WTC11 (cell line): ENCODE data around the gene JAML. TPM values are rescaled to one million over a fixed set of nuclear protein-coding genes. Genes with fewer than 3 reads are reported as not detected.

ENCODE experiments used
- ATAC-seq: fragments of 200-7000 bp; cut with Tn5 transposase; 2 replicates; pipeline ENCODE4 v1.10.0; 2021; ENCODE audit warnings: mild to moderate bottlenecking, moderate library complexity
- CTCF ChIA-PET: fragments of 300-600 bp; sonication (Branson Sonifier 250); formaldehyde crosslinking; loops from one replicate; lab custom pipeline; 2021; ENCODE audit warnings: antibody characterized with exemption; lab: Charles Lee
- POLR2A ChIA-PET: fragments of 350-600 bp; sonication (Branson Sonifier 250); formaldehyde crosslinking; loops from one replicate; lab custom pipeline; 2021; ENCODE audit warnings: antibody characterized with exemption; lab: Charles Lee
- DNase-seq: peaks from one replicate; pipeline ENCODE4 v3.0.0; 2021; ENCODE audit warnings: low spot score
- H3K27ac Mint-ChIP-seq: 2 replicates; pipeline ENCODE4 v1.8.0; 2021; ENCODE audit warnings: mixed read lengths
- H3K27me3 Mint-ChIP-seq: 2 replicates; pipeline ENCODE4 v1.8.0; 2021; ENCODE audit warnings: low read depth, mild to moderate bottlenecking, moderate library complexity, mixed read lengths
- H3K36me3 Mint-ChIP-seq: 2 replicates; pipeline ENCODE4 v1.8.0; 2021; ENCODE audit warnings: mixed read lengths
- H3K4me1 Mint-ChIP-seq: 2 replicates; pipeline ENCODE4 v1.8.0; 2022; ENCODE audit warnings: mixed read lengths
- H3K4me3 Mint-ChIP-seq: 2 replicates; pipeline ENCODE4 v1.8.0; 2021; ENCODE audit warnings: mild to moderate bottlenecking, moderate library complexity, mixed read lengths
- H3K9me3 Mint-ChIP-seq: 2 replicates; pipeline ENCODE4 v1.8.0; 2021; ENCODE audit warnings: mixed read lengths
- CBFB ChIP-seq: sonication (generic); formaldehyde crosslinking; IDR thresholded peaks from 2 replicates; pipeline ENCODE4 v1.8.1; 2022; ENCODE audit warnings: mild to moderate bottlenecking, low read depth, missing genetic modification reagents
- ETV6 ChIP-seq: sonication (generic); formaldehyde crosslinking; IDR thresholded peaks from 2 replicates; pipeline ENCODE4 v1.8.1; 2022; ENCODE audit warnings: mild to moderate bottlenecking, missing genetic modification reagents
- GABPB1 ChIP-seq: sonication (generic); formaldehyde crosslinking; IDR thresholded peaks from 2 replicates; pipeline ENCODE4 v1.8.1; 2023; ENCODE audit warnings: mild to moderate bottlenecking, missing genetic modification reagents
- JUN ChIP-seq: sonication (generic); formaldehyde crosslinking; IDR thresholded peaks from 2 replicates; pipeline ENCODE4 v1.8.0; 2023; ENCODE audit warnings: mild to moderate bottlenecking, missing genetic modification reagents
- NR2C2 ChIP-seq: sonication (generic); formaldehyde crosslinking; IDR thresholded peaks from 2 replicates; pipeline ENCODE4 v1.8.0; 2022; ENCODE audit warnings: mild to moderate bottlenecking, missing genetic modification reagents
- SOX15 ChIP-seq: fragments of 250-450 bp; sonication (Bioruptor Pico); IDR thresholded peaks from 2 replicates; pipeline ENCODE4 v1.9.0; 2021; ENCODE audit warnings: mild to moderate bottlenecking
- ZBTB21 ChIP-seq: sonication (generic); formaldehyde crosslinking; IDR thresholded peaks from 2 replicates; pipeline ENCODE4 v1.8.1; 2023; ENCODE audit warnings: mild to moderate bottlenecking, missing genetic modification reagents, borderline replicate concordance
- total RNA-seq: library from RNA; stranded (reverse); gene quantifications from 3 replicates; pipeline ENCODE4 v1.2.3, GENCODE V29; 2021
- TF ChIP-seq, protein P1 (sequence below): sonication (generic); formaldehyde crosslinking; IDR thresholded peaks from 2 replicates; pipeline ENCODE4 v1.8.0; 2023; ENCODE audit warnings: mild to moderate bottlenecking, missing genetic modification reagents
- TF ChIP-seq, protein P2 (sequence below): sonication (generic); formaldehyde crosslinking; IDR thresholded peaks from 2 replicates; pipeline ENCODE4 v1.8.0; 2022; ENCODE audit warnings: mild to moderate bottlenecking, missing genetic modification reagents
- TF ChIP-seq, protein P3 (sequence below): sonication (generic); formaldehyde crosslinking; IDR thresholded peaks from 2 replicates; pipeline ENCODE4 v1.8.0; 2022; ENCODE audit warnings: mild to moderate bottlenecking, missing genetic modification reagents
- TF ChIP-seq, protein P4 (sequence below): sonication (generic); formaldehyde crosslinking; IDR thresholded peaks from 2 replicates; pipeline ENCODE4 v1.8.1; 2022; ENCODE audit warnings: low read depth, missing genetic modification reagents, borderline replicate concordance
- TF ChIP-seq, protein P5 (sequence below): sonication (generic); formaldehyde crosslinking; IDR thresholded peaks from 2 replicates; pipeline ENCODE4 v1.8.0; 2023; ENCODE audit warnings: missing genetic modification reagents, mild to moderate bottlenecking, borderline replicate concordance
- TF ChIP-seq, protein P6 (sequence below): fragments of 250-450 bp; sonication (Bioruptor Pico); conservative IDR thresholded peaks from 2 replicates; pipeline ENCODE4 v1.9.0; 2021; ENCODE audit warnings: mild to moderate bottlenecking
- TF ChIP-seq, protein P7 (sequence below): fragments of 250-450 bp; sonication (Bioruptor Pico); IDR thresholded peaks from 2 replicates; pipeline ENCODE4 v1.8.0; 2021; ENCODE audit warnings: mild to moderate bottlenecking

Gene JAML
- total RNA-seq, 1 experiment from 2014 or later, result 0.24 TPM

DNA sequence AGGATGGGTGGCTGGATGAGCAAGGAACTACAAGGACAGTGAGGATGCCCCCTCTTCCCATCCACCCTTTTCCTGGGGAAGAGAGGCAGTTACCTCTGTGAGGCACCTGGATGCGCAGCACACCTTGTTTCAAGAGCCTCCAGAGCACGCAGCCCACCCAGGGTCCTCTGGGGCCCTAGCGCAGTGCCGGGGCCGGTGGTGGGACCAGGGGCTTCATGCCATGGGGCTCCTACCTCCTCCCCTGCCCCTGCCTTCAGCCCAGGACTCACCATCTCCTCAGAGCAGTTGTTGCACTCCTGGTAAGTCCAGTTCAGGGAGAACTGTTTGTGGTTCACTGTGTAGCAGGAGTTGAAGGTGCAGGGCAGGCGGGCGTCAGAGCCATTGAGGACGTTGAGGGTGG is 56.5 kb downstream of the JAML start:
- ATAC-seq (no peak), DNase-seq (no peak)
- Mint-ChIP-seq H3K4me3 (no peak overlapping the region), H3K4me1 (peaks cover 29% of the 10 kb centered on the region), H3K9me3 (no peaks in the 10 kb centered on the region), H3K27me3 (peaks cover 62% of the 10 kb centered on the region), H3K27ac (no peak overlapping the region), H3K36me3 (no peaks in the 10 kb centered on the region)
- TF ChIP-seq GABPB1 (CRISPR knock-in tag) (no peak), JUN (CRISPR knock-in tag) (no peak), ETV6 (CRISPR knock-in tag) (no peak), CBFB (CRISPR knock-in tag) (no peak)
- TF ChIP-seq, protein P1, sequence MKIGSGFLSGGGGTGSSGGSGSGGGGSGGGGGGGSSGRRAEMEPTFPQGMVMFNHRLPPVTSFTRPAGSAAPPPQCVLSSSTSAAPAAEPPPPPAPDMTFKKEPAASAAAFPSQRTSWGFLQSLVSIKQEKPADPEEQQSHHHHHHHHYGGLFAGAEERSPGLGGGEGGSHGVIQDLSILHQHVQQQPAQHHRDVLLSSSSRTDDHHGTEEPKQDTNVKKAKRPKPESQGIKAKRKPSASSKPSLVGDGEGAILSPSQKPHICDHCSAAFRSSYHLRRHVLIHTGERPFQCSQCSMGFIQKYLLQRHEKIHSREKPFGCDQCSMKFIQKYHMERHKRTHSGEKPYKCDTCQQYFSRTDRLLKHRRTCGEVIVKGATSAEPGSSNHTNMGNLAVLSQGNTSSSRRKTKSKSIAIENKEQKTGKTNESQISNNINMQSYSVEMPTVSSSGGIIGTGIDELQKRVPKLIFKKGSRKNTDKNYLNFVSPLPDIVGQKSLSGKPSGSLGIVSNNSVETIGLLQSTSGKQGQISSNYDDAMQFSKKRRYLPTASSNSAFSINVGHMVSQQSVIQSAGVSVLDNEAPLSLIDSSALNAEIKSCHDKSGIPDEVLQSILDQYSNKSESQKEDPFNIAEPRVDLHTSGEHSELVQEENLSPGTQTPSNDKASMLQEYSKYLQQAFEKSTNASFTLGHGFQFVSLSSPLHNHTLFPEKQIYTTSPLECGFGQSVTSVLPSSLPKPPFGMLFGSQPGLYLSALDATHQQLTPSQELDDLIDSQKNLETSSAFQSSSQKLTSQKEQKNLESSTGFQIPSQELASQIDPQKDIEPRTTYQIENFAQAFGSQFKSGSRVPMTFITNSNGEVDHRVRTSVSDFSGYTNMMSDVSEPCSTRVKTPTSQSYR (CRISPR knock-in tag), result no peak
- POLR2A ChIA-PET, result no interaction called here
- CTCF ChIA-PET, result interaction anchor here (1.0 to 1.7 kb wide), 2 partner anchors 12 to 360 kb away, joined by 4 to 12 read pairs; no protein-coding TSS in a partner anchor

DNA sequence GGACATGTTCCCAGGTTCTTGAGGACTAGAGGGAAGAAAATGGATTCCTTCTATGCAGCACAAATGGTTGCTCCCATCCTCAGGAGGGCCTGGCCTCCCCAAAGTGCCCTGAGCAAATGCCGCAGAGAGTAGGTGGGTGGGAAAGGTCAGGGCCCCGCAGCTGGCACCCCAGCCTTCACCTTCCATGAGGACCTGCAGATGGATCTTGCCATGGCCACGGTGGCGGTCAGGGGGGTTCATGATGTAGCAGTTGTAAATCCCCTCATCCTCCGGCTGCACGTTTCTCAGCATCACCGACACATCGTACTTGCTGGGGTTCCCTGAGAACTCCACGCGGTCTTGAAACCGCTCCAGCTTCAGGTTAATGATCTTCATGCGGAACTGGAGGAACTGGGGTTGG is 56.9 kb downstream of the JAML start:
- peaks cover 58% of the 10 kb centered on the region for H3K27me3 Mint-ChIP-seq
- no peaks in the 10 kb centered on the region for H3K9me3 Mint-ChIP-seq
- POLR2A ChIA-PET, result no interaction called here
- TF ChIP-seq, protein P2, sequence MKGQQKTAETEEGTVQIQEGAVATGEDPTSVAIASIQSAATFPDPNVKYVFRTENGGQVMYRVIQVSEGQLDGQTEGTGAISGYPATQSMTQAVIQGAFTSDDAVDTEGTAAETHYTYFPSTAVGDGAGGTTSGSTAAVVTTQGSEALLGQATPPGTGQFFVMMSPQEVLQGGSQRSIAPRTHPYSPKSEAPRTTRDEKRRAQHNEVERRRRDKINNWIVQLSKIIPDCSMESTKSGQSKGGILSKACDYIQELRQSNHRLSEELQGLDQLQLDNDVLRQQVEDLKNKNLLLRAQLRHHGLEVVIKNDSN, result no peak
- TF ChIP-seq SOX15 (CRISPR knock-in tag), result no peak
- TF ChIP-seq, protein P3, sequence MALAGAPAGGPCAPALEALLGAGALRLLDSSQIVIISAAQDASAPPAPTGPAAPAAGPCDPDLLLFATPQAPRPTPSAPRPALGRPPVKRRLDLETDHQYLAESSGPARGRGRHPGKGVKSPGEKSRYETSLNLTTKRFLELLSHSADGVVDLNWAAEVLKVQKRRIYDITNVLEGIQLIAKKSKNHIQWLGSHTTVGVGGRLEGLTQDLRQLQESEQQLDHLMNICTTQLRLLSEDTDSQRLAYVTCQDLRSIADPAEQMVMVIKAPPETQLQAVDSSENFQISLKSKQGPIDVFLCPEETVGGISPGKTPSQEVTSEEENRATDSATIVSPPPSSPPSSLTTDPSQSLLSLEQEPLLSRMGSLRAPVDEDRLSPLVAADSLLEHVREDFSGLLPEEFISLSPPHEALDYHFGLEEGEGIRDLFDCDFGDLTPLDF (CRISPR knock-in tag), result no peak
- TF ChIP-seq, protein P4, sequence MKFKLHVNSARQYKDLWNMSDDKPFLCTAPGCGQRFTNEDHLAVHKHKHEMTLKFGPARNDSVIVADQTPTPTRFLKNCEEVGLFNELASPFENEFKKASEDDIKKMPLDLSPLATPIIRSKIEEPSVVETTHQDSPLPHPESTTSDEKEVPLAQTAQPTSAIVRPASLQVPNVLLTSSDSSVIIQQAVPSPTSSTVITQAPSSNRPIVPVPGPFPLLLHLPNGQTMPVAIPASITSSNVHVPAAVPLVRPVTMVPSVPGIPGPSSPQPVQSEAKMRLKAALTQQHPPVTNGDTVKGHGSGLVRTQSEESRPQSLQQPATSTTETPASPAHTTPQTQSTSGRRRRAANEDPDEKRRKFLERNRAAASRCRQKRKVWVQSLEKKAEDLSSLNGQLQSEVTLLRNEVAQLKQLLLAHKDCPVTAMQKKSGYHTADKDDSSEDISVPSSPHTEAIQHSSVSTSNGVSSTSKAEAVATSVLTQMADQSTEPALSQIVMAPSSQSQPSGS (CRISPR knock-in tag), result no peak
- TF ChIP-seq, all 79 proteins: peak for 0
- DNase-seq (no peak), ATAC-seq (no peak)
- Mint-ChIP-seq H3K27ac (no peak overlapping the region), H3K4me3 (no peak overlapping the region), H3K4me1 (peaks cover 29% of the 10 kb centered on the region), H3K36me3 (no peaks in the 10 kb centered on the region)
- CTCF ChIA-PET, result no interaction called here

DNA sequence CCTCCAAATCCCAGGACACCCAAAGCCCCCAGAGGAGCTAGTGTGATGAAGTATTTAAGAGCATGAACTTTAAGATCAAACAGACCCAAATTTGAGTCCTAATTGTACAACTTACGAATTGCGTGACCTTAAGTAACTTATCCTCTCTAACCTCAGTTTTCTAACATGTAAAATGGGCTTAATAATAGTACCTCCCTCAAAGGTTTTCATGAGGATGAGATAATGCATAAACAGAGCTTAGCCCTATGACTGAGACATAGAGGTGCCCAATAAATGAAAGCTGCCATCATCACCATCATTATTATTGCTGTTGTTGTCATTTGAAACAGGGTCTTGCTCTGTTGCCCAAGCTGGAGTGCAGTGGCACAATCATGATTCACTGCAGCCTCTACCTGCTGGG is 57.6 kb downstream of the JAML start:
- Mint-ChIP-seq H3K36me3 (no peaks in the 10 kb centered on the region), H3K27ac (no peak overlapping the region), H3K9me3 (no peaks in the 10 kb centered on the region)
- POLR2A ChIA-PET, result no interaction called here
- no peak for ATAC-seq
- TF ChIP-seq NR2C2 (CRISPR knock-in tag), result no peak
- TF ChIP-seq, all 79 proteins: peak for 0
- CTCF ChIA-PET, result no interaction called here
- Mint-ChIP-seq H3K4me3 (no peak overlapping the region), H3K27me3 (peaks cover 52% of the 10 kb centered on the region), H3K4me1 (peaks cover 29% of the 10 kb centered on the region)
- DNase-seq, result no peak

DNA sequence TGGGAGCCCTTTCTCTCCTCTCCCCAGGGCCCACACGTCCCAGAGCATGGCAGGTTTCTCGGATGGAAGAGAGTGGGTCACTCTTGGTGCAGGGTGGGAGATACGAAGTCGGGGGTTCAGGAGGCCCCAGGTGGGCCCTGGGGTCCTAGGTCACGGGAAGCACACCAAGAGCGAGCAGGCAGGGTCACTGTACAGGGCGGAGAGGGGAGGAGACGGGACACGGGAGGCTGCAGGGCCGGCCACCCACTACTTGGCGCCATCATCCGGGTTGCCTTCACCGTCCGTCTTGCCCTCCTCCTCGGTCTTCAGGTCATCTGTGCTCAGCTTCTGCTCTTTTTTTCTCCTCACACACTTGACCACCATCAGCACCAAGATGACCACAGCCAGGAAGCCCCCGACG is 58.2 kb downstream of the JAML start:
- ATAC-seq (no peak), DNase-seq (no peak)
- Mint-ChIP-seq H3K27me3 (peaks cover 48% of the 10 kb centered on the region), H3K4me1 (peaks cover 24% of the 10 kb centered on the region), H3K9me3 (no peaks in the 10 kb centered on the region), H3K4me3 (no peak overlapping the region), H3K27ac (no peak overlapping the region), H3K36me3 (no peaks in the 10 kb centered on the region)
- ChIA-PET CTCF (interaction anchor here (1.0 kb wide), 2 partner anchors 10 to 32 kb away, joined by 4 to 6 read pairs; no protein-coding TSS in a partner anchor), POLR2A (no interaction called here)
- TF ChIP-seq, protein P5, sequence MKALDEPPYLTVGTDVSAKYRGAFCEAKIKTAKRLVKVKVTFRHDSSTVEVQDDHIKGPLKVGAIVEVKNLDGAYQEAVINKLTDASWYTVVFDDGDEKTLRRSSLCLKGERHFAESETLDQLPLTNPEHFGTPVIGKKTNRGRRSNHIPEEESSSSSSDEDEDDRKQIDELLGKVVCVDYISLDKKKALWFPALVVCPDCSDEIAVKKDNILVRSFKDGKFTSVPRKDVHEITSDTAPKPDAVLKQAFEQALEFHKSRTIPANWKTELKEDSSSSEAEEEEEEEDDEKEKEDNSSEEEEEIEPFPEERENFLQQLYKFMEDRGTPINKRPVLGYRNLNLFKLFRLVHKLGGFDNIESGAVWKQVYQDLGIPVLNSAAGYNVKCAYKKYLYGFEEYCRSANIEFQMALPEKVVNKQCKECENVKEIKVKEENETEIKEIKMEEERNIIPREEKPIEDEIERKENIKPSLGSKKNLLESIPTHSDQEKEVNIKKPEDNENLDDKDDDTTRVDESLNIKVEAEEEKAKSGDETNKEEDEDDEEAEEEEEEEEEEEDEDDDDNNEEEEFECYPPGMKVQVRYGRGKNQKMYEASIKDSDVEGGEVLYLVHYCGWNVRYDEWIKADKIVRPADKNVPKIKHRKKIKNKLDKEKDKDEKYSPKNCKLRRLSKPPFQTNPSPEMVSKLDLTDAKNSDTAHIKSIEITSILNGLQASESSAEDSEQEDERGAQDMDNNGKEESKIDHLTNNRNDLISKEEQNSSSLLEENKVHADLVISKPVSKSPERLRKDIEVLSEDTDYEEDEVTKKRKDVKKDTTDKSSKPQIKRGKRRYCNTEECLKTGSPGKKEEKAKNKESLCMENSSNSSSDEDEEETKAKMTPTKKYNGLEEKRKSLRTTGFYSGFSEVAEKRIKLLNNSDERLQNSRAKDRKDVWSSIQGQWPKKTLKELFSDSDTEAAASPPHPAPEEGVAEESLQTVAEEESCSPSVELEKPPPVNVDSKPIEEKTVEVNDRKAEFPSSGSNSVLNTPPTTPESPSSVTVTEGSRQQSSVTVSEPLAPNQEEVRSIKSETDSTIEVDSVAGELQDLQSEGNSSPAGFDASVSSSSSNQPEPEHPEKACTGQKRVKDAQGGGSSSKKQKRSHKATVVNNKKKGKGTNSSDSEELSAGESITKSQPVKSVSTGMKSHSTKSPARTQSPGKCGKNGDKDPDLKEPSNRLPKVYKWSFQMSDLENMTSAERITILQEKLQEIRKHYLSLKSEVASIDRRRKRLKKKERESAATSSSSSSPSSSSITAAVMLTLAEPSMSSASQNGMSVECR, result no peak
- TF ChIP-seq, protein P6, sequence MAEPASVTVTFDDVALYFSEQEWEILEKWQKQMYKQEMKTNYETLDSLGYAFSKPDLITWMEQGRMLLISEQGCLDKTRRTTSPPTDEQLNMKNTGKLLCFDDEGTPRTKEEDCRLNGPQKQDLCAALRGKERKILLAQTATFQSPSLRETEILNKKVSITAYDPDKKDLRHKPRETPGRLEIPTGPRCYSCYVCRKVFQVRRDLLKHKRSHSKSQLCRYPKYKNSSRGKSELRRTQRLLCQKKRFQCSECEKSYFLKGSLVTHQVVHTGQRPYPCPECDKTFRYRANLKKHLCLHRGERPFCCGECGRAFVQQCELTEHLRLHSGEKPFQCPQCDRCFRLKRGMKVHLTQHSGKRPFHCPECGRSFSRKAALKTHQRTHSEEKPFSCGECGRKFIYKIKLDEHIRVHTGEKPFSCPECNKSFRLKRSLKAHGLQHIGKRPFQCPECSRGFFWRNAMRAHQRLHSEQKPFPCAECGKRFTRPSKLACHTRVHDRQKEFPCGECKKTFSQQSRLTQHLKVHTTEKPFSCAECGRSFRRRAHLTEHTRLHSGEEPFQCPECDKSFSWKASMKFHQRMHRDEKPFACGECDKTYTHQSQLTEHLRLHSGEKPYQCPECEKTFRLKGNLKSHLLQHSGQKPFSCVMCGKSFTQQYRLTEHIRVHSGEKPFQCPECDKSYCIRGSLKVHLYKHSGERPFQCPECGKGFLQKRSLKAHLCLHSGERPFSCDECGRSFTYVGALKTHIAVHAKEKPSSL (CRISPR knock-in tag), result no peak
- no peak for TF ChIP-seq ZBTB21 (CRISPR knock-in tag)
- TF ChIP-seq, protein P7, sequence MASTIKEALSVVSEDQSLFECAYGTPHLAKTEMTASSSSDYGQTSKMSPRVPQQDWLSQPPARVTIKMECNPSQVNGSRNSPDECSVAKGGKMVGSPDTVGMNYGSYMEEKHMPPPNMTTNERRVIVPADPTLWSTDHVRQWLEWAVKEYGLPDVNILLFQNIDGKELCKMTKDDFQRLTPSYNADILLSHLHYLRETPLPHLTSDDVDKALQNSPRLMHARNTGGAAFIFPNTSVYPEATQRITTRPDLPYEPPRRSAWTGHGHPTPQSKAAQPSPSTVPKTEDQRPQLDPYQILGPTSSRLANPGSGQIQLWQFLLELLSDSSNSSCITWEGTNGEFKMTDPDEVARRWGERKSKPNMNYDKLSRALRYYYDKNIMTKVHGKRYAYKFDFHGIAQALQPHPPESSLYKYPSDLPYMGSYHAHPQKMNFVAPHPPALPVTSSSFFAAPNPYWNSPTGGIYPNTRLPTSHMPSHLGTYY, result no peak
